ENCODE data around the gene PTPN23. TPM values are rescaled to one million over a fixed set of nuclear protein-coding genes. Genes with fewer than 3 reads are reported as not detected.

Gene PTPN23
- total and polyA plus RNA-seq, 9 of the 15 experiments (the other 6 are each of a cell fraction or from before 2014, with no cell fraction given): 0.41 to 58.7 (median 7.2) TPM

DNA sequence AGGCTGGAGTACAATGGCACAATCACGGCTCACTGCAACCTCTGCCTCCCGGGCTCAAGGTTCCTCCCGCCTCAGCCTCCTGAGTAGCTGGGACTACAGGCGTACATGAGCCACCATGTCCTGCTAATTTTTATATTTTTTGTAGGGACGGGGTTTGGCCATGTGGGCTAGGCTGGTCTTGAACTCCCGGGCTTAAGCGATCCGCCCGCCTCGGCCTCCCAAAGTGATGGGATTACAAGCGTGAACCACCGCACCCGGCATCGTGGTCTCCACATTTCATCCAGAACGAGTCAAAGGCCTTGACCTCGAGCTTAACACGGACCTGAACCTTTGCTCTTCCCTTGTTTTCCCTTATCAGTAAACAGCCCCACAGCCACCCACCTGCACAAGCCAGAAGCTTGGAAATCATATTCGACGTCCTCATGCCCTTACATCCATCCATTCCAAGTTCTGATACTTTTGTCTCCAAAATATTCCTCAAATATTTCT, 1.4 kb upstream of the PTPN23 start:
- Histone ChIP-seq H3K79me2 (ENCODE audit: control insufficient read depth, insufficient read depth, low read length) (peaks cover 52% of the 10 kb centered on the region), H3K9me1 (ENCODE audit: control insufficient read depth, insufficient read depth, low read length) (no peaks in the 10 kb centered on the region), H3K36me3 (ENCODE audit: control insufficient read depth, insufficient read depth, low read length) (peaks cover 12% of the 10 kb centered on the region; the same call in 1 of the 3 replicates), H3K27me3 (ENCODE audit: control insufficient read depth in 2 of 2, insufficient read depth in 2 of 2, low read length in 2 of 2) (no peaks in the 10 kb centered on the region), H3K27ac (ENCODE audit: extremely low read depth, low read depth, low read length) (peak overlapping the region; percentile 94), H3K4me3 (peak overlapping the region; percentile 88), H2AFZ (ENCODE audit: low read depth, low read length) (peak overlapping the region; percentile 91), H3K9me3 (replicated peaks; ENCODE audit: control insufficient read depth, insufficient read depth, low read depth, low read length) (no peaks in the 10 kb centered on the region), H3K4me2 (ENCODE audit: insufficient read depth, low read length) (peak overlapping the region; percentile 93), H3K4me1 (replicated peaks in 1 of 2; ENCODE audit: control insufficient read depth in 2 of 2, insufficient read depth in 2 of 2, low read length in 2 of 2) (peaks cover 30% of the 10 kb centered on the region in 2 experiments), H3K9ac (ENCODE audit: insufficient read depth in 1 of 2, low read depth in 2 of 2, low read length in 2 of 2) (peak overlapping the region; percentile 95 to 96), H4K20me1 (replicated peaks; ENCODE audit: control insufficient read depth, insufficient read depth, low read length) (peaks cover 13% of the 10 kb centered on the region)
- ChIA-PET CTCF (ENCODE audit: low intra/inter-chr PET ratio) (no interaction called here), POLR2A (interaction anchor here (0.8 to 1.9 kb wide), 9 partner anchors 10 to 297 kb away, joined by 3 to 9 read pairs (median 4); no protein-coding TSS in a partner anchor)
- BruUV-seq (replicated peaks): no TSS peak
- 40% methylated on average over 19 of the region's 19 CpGs for WGBS (ENCODE audit: insufficient coverage, low coverage, missing lambda C conversion rate)
- intact Hi-C loops (cut with micrococcal nuclease) (loop anchor here (10.0 kb wide), 3 partner anchors 365 to 675 kb away; partner anchors contain the start of genes MYL3 and TMIE), in situ Hi-C loops (cut with MboI) (no loop called here)
- DNase-seq (ENCODE audit: extremely low read depth in 1 of 4, low spot score in 3 of 4) (peak in 2 of 4 experiments; percentile 16 to 58), ATAC-seq (no peak), FAIRE-seq (peak; percentile 37)
- no peak for TF ChIP-seq CCNT2 (IDR thresholded peaks at IDR 0.05; ENCODE audit: borderline replicate concordance, extremely low read depth, insufficient read length, low read depth, low read length)
- TF ChIP-seq SMC3 (conservative IDR thresholded peaks at IDR 0.05; ENCODE audit: insufficient read depth, low read depth, low read length): no peak
- TF ChIP-seq, protein P1, sequence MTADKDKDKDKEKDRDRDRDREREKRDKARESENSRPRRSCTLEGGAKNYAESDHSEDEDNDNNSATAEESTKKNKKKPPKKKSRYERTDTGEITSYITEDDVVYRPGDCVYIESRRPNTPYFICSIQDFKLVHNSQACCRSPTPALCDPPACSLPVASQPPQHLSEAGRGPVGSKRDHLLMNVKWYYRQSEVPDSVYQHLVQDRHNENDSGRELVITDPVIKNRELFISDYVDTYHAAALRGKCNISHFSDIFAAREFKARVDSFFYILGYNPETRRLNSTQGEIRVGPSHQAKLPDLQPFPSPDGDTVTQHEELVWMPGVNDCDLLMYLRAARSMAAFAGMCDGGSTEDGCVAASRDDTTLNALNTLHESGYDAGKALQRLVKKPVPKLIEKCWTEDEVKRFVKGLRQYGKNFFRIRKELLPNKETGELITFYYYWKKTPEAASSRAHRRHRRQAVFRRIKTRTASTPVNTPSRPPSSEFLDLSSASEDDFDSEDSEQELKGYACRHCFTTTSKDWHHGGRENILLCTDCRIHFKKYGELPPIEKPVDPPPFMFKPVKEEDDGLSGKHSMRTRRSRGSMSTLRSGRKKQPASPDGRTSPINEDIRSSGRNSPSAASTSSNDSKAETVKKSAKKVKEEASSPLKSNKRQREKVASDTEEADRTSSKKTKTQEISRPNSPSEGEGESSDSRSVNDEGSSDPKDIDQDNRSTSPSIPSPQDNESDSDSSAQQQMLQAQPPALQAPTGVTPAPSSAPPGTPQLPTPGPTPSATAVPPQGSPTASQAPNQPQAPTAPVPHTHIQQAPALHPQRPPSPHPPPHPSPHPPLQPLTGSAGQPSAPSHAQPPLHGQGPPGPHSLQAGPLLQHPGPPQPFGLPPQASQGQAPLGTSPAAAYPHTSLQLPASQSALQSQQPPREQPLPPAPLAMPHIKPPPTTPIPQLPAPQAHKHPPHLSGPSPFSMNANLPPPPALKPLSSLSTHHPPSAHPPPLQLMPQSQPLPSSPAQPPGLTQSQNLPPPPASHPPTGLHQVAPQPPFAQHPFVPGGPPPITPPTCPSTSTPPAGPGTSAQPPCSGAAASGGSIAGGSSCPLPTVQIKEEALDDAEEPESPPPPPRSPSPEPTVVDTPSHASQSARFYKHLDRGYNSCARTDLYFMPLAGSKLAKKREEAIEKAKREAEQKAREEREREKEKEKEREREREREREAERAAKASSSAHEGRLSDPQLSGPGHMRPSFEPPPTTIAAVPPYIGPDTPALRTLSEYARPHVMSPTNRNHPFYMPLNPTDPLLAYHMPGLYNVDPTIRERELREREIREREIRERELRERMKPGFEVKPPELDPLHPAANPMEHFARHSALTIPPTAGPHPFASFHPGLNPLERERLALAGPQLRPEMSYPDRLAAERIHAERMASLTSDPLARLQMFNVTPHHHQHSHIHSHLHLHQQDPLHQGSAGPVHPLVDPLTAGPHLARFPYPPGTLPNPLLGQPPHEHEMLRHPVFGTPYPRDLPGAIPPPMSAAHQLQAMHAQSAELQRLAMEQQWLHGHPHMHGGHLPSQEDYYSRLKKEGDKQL (CRISPR knock-in tag; IDR thresholded peaks at IDR 0.05; ENCODE audit: borderline replicate concordance): no peak
- TF ChIP-seq, protein P2, sequence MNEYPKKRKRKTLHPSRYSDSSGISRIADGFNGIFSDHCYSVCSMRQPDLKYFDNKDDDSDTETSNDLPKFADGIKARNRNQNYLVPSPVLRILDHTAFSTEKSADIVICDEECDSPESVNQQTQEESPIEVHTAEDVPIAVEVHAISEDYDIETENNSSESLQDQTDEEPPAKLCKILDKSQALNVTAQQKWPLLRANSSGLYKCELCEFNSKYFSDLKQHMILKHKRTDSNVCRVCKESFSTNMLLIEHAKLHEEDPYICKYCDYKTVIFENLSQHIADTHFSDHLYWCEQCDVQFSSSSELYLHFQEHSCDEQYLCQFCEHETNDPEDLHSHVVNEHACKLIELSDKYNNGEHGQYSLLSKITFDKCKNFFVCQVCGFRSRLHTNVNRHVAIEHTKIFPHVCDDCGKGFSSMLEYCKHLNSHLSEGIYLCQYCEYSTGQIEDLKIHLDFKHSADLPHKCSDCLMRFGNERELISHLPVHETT (CRISPR knock-in tag; conservative IDR thresholded peaks at IDR 0.05 in 1 of 2, IDR thresholded peaks at IDR 0.05 in 1 of 2): no peak
- TF ChIP-seq SAP30 (IDR thresholded peaks at IDR 0.05; ENCODE audit: borderline replicate concordance, insufficient read depth, low read depth, low read length, poor library complexity, severe bottlenecking): no peak
- TF ChIP-seq MCM2 (IDR thresholded peaks at IDR 0.05; ENCODE audit: low read depth): no peak
- TF ChIP-seq, protein P3, sequence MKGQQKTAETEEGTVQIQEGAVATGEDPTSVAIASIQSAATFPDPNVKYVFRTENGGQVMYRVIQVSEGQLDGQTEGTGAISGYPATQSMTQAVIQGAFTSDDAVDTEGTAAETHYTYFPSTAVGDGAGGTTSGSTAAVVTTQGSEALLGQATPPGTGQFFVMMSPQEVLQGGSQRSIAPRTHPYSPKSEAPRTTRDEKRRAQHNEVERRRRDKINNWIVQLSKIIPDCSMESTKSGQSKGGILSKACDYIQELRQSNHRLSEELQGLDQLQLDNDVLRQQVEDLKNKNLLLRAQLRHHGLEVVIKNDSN (CRISPR knock-in tag; IDR thresholded peaks at IDR 0.05): no peak
- no peak for TF ChIP-seq MTA3 (IDR thresholded peaks at IDR 0.05; ENCODE audit: borderline replicate concordance)
- no peak for TF ChIP-seq GATA2 (CRISPR knock-in tag; IDR thresholded peaks at IDR 0.05)
- TF ChIP-seq, protein P4, sequence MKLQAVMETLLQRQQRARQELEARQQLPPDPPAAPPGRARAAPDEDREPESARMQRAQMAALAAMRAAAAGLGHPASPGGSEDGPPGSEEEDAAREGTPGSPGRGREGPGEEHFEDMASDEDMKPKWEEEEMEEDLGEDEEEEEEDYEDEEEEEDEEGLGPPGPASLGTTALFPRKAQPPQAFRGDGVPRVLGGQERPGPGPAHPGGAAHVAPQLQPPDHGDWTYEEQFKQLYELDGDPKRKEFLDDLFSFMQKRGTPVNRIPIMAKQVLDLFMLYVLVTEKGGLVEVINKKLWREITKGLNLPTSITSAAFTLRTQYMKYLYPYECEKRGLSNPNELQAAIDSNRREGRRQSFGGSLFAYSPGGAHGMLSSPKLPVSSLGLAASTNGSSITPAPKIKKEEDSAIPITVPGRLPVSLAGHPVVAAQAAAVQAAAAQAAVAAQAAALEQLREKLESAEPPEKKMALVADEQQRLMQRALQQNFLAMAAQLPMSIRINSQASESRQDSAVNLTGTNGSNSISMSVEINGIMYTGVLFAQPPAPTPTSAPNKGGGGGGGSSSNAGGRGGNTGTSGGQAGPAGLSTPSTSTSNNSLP (IDR thresholded peaks at IDR 0.05; ENCODE audit: borderline replicate concordance, low read depth, low read length): no peak
- no peak for TF ChIP-seq LCOR (CRISPR knock-in tag; IDR thresholded peaks at IDR 0.05)
